NCI-H1694 (cell line): ENCODE measurements around the gene IRF6.

Experiments
- DNase-seq: peaks from one replicate; lab custom pipeline; 2025; lab: John Stamatoyannopoulos, UW

The IRF6 gene

DNA sequence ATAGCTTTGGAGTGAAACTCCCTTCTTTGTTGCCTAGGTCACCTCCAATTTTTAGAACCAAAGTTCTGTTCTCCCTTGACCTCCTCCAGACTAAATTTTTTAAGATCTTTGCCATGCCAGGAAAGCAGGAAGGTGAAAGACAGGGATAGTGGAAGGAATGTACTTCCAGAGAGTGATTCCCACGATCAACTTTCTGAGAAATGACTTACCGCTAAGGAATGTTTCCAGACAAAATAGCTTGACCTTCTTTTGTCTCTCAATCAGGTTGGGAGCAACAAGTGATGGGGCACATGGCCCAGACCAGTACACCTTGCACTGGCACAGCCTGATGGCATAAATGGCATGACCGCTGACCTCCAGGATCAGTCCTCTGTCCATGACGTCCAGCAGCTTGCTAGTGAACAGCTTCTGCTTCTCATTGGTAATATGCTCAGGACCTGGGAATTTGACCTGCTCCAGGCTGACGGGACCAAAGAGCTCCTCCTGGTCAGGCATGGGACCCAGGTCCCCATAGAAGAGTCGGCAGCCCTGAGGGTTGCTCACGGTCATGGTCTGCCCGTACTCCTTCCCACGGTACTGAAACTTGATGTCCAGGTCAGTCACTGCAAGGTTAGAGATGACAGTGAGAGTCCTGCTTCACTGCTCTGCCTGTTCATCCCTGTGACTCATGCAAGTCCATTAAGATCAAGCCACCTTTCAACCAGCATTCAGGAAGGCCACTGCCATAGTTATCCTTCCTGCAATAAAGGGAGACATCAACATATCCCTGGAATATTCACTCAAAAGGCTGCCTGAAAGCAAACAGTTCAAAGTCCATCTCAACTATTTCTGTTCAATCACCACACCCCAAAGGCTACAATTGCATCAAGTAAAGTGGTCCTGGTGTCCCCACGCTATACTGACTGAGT lies 15.4 kb downstream of the IRF6 start:
- DNase-seq: no peak

GRCh38 chr1:209789245-209789644 lies 16.7 kb downstream of the IRF6 start:
- no peak for DNase-seq

- no peak for DNase-seq
These were observed 18.4 kb downstream of the IRF6 start for GRCh38 chr1:209787551-209787950.

GRCh38 chr1:209786146-209786545 lies 19.8 kb downstream of the IRF6 start:
- DNase-seq: no peak

DNA sequence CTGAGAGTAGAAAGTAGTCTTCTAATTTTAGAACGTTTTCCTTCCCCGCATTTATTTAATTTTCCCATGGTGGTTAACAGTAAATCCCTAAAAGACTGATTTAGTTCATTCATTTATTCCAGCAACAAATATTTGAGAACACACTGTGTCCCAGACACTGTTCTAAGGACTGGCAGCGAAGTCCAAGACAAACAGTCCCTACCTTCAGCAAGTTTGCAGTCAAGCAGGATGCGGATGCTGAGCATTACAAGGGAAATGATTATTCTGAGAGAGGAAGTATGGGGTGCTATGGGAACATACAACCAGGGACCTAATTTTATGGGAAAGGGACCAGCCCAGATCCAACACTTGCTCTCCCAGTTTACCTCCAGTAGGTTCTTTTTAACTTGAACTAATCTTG lies 20.4 kb downstream of the IRF6 start:
- DNase-seq: no peak

GRCh38 chr1:209784265-209785169 lies 21.4 kb downstream of the IRF6 start, which contains the start of gene C1orf74:
C1orf74 (minus strand) TSS chr1:209784559; CDS start chr1:209783634, 925 bp downstream.
- peak; percentile 98 for DNase-seq

GRCh38 chr1:209783386-209783785 lies 22.6 kb downstream of the IRF6 start:
- DNase-seq: peak; percentile 23

- no peak for DNase-seq
These were observed 25.7 kb downstream of the IRF6 start for GRCh38 chr1:209780268-209780667.

DNA sequence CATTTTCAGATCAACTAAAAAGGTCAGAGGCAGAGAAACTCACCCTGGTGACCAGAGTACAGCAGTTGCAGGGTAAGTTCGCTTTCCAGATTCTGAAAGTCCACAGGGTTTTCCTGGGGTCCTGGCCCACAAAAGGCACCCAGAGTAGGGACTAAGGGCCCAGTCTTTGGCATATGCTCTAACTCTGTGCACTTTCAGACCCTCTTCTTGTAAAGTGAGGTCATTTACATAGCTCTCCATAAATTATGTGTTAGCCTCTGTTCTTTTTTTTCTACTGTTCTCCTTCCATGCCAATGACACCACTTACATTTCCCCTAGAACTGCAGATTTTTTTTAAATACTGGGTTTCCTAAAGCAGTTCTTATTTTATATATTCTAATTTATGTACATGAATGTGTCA lies 27.8 kb downstream of the IRF6 start:
- no peak for DNase-seq

DNA sequence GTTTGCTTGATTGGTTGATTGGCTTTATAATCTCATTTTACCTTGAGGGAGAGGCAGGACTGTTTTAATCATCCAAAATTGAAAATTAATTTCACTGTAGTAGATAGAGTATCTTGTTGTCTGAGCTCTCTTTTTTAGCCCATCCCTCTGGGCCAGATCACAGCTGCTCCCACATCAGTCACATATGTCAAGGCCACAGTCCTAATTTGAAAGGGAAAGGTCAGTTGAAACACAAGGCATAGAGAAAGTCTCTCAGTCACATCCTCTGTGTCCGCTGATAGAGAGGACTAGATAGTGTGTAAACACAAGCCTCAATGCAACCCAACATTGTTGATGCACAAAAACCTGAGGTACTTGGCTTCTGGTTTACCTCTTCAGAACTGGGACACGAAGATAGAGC lies 28.4 kb downstream of the IRF6 start:
- no peak for DNase-seq

DNA sequence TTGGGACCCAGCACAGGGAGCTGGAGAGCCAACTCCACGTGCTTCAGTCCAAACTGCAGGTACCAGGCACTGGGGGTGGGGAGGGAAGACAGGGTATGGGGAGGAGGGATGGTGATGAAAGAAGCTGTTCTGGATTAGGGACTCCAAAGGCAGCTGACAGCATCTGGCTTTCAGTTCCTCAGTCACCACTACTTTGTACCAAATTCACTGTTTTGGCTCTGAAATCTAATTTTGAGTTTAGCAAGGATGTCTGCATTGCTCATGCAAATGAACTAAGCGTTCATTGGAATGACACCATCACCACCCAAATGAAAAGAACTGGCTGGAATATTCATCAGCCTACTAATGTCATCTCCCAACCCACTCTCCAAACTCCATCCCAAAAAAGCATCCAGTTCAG lies 30.3 kb downstream of the IRF6 start:
- no peak for DNase-seq

- DNase-seq: no peak
These were observed 31.4 kb downstream of the IRF6 start for GRCh38 chr1:209774592-209774991.

GRCh38 chr1:209772126-209772525 lies 33.8 kb downstream of the IRF6 start:
- DNase-seq: no peak

GRCh38 chr1:209770636-209771415 lies 35.1 kb downstream of the IRF6 start:
- DNase-seq: no peak

DNA sequence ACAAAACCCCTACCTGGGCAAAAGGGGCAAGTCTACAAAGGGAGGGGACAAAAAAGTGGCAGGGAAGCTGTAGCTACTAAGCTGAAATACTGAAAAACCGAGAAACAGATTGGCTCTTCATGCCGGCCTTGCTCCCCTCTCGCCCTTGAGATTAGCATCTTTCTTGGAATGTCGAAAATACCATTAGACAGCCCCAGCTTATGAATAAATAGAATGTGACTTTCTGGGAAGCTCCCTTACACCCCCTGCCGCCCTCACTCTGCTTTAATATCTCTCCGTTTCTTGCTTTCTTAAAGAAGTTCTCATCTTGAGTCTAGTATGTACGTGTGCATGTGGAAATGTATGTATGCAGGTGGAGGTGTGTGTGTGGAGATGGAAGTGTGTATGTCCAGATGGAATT lies 36.0 kb downstream of the IRF6 start:
- DNase-seq: no peak

- DNase-seq: no peak
These were observed 36.6 kb downstream of the IRF6 start for GRCh38 chr1:209769171-209769904.

DNA sequence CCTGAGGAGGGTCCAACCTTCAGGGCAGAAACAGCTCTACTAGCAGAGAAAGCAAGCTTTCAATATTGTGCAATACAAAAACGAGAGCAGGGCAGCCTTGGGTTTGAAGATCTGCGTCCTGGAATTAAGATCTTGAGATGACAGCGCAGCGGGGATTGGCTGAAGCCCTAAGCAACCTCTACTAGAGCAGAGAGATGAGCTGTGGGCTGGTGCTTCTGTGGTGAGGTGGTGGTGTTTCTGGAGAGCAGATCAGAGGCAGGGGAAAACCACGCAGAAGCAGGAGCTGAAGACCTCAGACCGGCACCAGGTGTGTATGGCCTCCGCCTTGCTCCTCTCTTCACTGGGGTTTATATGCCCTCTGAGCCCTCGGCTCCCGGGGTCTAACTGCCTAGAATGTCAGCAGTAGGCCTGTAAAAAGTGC lies 37.6 kb downstream of the IRF6 start:
- no peak for DNase-seq

DNA sequence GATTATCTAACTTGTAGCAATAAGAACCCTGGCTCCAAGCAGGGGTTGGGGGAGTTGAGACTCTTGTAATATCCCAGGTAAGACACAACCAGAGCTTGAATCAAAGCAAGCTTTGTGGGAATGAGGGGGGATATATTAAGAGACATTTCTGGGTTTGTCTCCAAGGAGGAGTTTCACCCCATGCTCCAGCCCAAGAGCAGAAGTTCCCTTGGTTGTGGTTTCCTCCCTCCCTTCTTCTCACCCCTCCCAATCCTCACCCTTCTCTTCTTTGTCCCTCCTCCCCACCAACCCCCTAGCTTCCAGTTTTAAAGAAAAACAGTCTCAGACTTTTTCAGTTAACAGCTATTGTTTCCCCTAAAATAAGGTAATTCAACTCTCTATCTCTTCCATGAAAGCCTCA lies 38.2 kb downstream of the IRF6 start:
- no peak for DNase-seq

GRCh38 chr1:209767096-209767495 lies 38.8 kb downstream of the IRF6 start:
- no peak for DNase-seq

GRCh38 chr1:209766051-209766450 lies 39.9 kb downstream of the IRF6 start:
- no peak for DNase-seq

DNA sequence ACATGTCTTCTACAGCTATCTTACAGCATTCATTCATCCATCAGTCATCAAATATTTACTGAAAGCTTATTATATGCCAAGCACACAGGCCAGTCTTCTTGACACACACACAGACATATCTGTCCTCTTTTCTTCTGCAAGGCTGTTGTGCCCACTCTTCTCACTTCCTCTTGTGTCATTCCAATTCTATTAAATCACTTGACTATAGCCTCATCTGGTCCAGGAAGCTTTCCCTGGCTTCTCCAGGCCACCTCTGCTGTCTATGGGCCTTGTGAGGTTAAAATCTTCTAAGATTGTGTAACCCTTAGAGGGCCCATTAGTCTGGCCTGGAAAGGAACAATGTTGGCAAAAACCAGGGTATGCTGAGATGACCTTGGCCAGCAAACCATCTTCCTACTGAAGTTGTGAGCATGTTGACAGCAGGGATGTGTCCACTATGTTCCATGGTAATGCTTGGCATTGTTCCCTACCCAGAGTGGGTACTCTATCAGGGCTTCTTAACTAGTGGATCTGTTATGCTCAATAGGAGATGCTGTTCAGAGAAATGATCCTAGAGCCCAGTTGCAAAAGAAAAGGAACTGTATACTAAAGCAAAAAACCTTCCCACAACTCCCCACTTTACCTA lies 44.8 kb downstream of the IRF6 start:
- DNase-seq: no peak
